GM18909 (cell line): Measurements from ENCODE around the gene HLA-DMB.
A peak's percentile ranks its signal among the peaks of the same experiment; 100 is the strongest.

Experiments used
- ATAC-seq: cut with Tn5 transposase; IDR thresholded peaks from one replicate; pipeline ENCODE4 v1.9.1; 2021; ENCODE audit warnings: mild to moderate bottlenecking; ENCODE audit not compliant: unreplicated experiment, poor library complexity

HLA-DMB gene

GRCh38 chr6:32972353-32973143, 31.7 kb upstream of the HLA-DMB start:
- ATAC-seq: peak; percentile 1

- peak; percentile 58 for ATAC-seq
Observed at GRCh38 chr6:32971581-32972352, 30.9 kb upstream of the HLA-DMB start.

- ATAC-seq: no peak
Observed at GRCh38 chr6:32971242-32971580, 30.4 kb upstream of the HLA-DMB start.

- no peak for ATAC-seq
Observed at GRCh38 chr6:32970413-32971241, 29.8 kb upstream of the HLA-DMB start.

DNA sequence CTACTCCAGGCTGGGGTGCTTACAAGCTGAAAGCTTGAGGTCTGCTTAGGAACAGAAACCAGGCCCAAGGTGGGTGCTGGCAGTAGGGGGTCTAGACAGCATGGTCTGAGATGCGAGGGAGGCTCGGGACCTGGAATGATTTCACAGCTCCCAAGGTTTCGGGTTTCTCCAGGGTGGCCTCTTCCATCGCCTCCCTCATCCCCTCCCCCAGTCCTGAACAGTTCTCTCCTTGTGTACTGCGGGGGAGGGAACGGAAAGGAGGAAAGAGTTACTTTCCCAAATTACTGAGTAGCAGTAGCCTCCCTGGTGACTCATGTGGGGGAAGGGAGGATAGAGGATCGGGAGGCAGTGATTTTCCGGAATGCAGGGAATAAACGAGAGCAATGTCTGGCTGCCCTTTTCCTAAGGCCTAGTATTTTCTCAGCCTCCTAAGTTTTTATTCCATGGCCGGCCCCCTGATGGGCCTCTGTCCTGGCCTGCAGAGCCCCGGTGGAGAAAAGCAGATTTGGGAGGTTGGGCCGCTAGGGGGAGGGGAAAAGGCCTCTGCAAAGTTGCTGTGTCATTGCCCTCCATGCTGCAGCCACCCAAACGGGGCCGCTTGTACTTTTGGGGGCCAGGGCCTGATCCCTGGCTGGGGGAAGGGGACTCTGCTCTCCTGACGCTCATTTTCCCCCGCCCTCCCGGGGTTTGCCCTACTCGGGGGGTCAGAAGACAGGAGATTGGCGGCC, 29.0 kb upstream of the HLA-DMB start:
- no peak for ATAC-seq

- no peak for ATAC-seq
Observed at GRCh38 chr6:32968867-32969684, 28.2 kb upstream of the HLA-DMB start.

GRCh38 chr6:32968093-32968866, 27.5 kb upstream of the HLA-DMB start, which contains the start of gene BRD2:
TSS of gene BRD2 (plus strand) at chr6:32968594. CDS start at chr6:32972899, 4,305 bp downstream.
- peak; percentile 39 for ATAC-seq

GRCh38 chr6:32967151-32968091, 26.6 kb upstream of the HLA-DMB start:
- no peak for ATAC-seq

GRCh38 chr6:32964776-32965175, 23.9 kb upstream of the HLA-DMB start:
- ATAC-seq: no peak

GRCh38 chr6:32963866-32964265, 23.0 kb upstream of the HLA-DMB start:
- no peak for ATAC-seq

DNA sequence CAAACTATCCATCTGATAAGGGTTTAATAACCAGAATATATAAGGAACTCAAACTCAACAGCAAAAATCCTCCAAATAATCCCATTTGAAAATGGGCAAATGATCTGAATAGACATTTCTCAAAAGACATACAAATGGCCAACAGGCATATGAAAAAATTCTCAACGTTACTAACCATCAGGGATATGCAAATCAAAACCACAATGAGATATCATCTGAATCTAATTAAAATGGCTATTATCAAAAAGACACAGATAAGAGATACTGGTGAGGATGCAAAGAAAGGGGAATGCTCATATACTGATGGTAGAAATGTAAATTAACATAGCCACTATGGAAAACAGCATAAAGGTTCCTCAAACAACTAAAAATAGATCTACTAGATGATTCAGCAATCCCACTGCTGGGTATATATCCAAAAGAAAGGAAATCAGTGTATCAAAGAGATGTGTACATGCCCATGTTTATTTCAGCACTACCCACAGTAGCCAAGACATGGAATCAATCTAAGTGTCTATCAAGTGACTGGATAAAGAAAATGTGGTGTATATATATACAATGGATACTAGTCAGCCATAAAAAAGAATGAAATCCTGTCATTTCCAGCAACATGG, 21.5 kb upstream of the HLA-DMB start:
- ATAC-seq: no peak

GRCh38 chr6:32960563-32960962, 19.7 kb upstream of the HLA-DMB start:
- ATAC-seq: no peak

DNA sequence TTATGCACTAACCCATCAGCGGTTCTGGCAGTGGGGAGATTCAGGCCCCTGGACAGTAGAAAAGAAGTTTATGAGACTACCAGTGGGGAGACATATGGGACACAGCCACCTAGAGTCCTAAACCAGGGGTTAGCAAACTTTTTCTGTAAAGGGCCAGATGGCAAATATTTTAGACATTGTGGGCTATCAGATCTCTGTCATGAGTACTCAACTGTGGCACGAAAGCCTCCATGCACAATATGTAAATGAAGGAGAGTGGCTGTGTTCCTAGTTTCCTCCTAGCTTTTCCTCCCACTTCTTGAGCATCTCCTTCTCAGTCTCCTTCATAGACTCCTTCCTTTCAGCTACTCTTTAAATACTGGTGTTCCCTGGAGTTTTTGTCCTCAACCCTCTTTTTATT, 15.3 kb upstream of the HLA-DMB start:
- no peak for ATAC-seq

DNA sequence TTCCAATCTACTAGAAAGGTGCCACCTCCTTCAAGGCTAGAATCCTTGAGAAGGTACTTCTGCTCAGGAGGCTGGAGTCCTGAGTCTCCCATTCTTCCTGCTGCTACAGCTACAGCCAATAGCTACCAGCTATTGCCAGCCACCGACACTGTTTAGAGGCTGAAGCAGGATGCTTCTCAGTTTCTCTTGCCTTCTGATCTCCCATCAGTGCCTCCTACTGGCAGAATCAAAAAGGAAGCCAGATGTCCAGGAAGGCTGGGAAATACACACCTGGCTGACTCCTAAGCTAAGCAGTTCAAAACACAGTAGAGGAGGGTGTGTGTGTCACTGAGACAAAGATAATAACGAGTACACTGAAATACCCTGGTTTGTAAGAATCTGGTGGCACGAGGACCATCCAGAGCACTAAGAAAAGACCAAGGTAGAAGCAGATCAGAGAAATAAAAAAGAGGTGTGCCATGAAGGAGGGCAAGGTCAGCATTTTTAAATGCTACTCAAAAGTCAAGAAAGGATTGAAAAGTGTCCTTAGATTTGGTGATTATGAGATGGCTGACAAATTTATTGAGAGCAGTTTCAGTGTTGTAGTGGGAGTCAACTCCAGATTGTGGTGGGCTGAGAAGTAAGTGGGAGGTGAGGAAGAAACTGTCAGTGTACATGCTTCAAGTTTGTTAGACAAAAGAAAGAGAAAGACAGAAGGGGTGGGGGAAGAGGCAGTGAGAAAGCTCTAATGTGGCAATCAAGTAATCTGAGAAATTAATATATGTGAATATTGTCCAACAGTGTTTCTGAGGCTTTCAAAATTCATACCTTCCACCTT, 14.4 kb upstream of the HLA-DMB start:
- ATAC-seq: no peak

DNA sequence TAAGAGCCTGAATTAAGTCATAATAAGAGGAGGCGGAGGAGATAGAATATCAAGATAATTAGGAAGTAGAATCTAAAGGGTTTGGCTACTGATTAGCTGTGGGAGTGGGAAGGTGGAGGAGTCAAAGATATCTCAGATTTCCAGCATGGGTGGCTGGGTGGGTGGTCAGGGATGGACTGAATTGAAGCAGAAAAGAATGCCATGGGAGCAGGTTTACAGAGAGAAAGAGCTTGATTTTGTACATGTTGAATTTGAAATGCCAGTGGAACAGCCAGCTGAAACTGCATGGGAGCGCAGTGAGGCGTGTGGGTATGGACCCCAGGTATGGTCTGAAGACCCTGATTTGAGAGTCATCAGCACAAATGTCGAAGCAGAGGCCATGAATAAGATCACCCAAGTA, 13.4 kb upstream of the HLA-DMB start:
- no peak for ATAC-seq

DNA sequence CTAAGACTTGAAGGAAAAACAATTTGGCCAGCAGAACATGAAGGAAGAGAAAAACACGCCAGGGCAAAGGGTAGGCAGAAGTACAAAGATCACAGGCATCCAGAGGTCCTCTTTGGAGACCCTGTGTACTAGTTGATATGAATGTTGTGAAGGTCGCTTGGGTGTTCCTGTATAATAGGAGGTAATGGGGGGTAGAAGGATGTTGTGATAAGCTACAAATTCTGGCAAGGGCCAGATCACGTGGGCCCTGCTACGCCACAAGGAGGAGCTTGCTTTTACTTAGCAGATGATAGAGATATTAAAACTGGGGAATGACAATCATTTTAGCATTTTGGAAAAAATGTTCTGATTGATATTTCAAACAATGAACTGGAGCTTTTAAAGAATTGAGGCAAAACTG, 12.9 kb upstream of the HLA-DMB start:
- no peak for ATAC-seq
